ENCODE data around the gene MRE11.
"Not testable (repeated sequence)": the region's sequence is repeated elsewhere in the genome, so short reads cannot be mapped to it uniquely, and the experiment has no call there.

The MRE11 gene

GRCh38 chr11:94400050-94400449 is 93.6 kb downstream of the MRE11 start:
- no peak for TF ChIP-seq CTCF (IDR thresholded peaks at IDR 0.05; ENCODE audit: borderline replicate concordance, control extremely low read depth, extremely low read depth, insufficient read depth, missing control alignments)
- DNase-seq (ENCODE audit: low spot score) = no peak
- in situ Hi-C loops (cut with MboI; ENCODE audit: low sequenced_read_pairs, unreplicated experiment) = no loop called here

GRCh38 chr11:94398101-94398500 is 95.5 kb downstream of the MRE11 start:
- TF ChIP-seq CTCF (IDR thresholded peaks at IDR 0.05; ENCODE audit: borderline replicate concordance, control extremely low read depth, extremely low read depth, insufficient read depth, missing control alignments) = no peak
- no peak for DNase-seq (ENCODE audit: low spot score)
- in situ Hi-C loops (cut with MboI; ENCODE audit: low sequenced_read_pairs, unreplicated experiment) = no loop called here

- no peak for TF ChIP-seq CTCF (IDR thresholded peaks at IDR 0.05; ENCODE audit: borderline replicate concordance, control extremely low read depth, extremely low read depth, insufficient read depth, missing control alignments)
- in situ Hi-C loops (cut with MboI; ENCODE audit: low sequenced_read_pairs, unreplicated experiment) = no loop called here
Observed at GRCh38 chr11:94396282-94396681, 97.4 kb downstream of the MRE11 start.

GRCh38 chr11:94391937-94392336 is 101.7 kb downstream of the MRE11 start:
- in situ Hi-C loops (cut with MboI; ENCODE audit: low sequenced_read_pairs, unreplicated experiment); DNase-seq (ENCODE audit: low spot score): not testable (repeated sequence)

More at GRCh38 chr11:94396282-94396681, 97.4 kb downstream of the MRE11 start:
- DNase-seq (ENCODE audit: low spot score) = no peak

- in situ Hi-C loops (cut with MboI; ENCODE audit: low sequenced_read_pairs, unreplicated experiment) = no loop called here
- no peak for DNase-seq (ENCODE audit: low spot score)
- no peak for TF ChIP-seq CTCF (IDR thresholded peaks at IDR 0.05; ENCODE audit: borderline replicate concordance, control extremely low read depth, extremely low read depth, insufficient read depth, missing control alignments)
Observed at GRCh38 chr11:94379613-94380012, 114.0 kb downstream of the MRE11 start.

GRCh38 chr11:94376841-94377240 is 116.8 kb downstream of the MRE11 start:
- TF ChIP-seq CTCF (IDR thresholded peaks at IDR 0.05; ENCODE audit: borderline replicate concordance, control extremely low read depth, extremely low read depth, insufficient read depth, missing control alignments) = no peak
- DNase-seq (ENCODE audit: low spot score) = no peak
- in situ Hi-C loops (cut with MboI; ENCODE audit: low sequenced_read_pairs, unreplicated experiment) = no loop called here

GRCh38 chr11:94370576-94370975 is 123.1 kb downstream of the MRE11 start:
- DNase-seq (ENCODE audit: low spot score); in situ Hi-C loops (cut with MboI; ENCODE audit: low sequenced_read_pairs, unreplicated experiment): not testable (repeated sequence)
